ENCODE measurements around the gene CACNA1A.
"Not testable (repeated sequence)": the region's sequence is repeated elsewhere in the genome, so short reads cannot be mapped to it uniquely, and the experiment has no call there.

Gene CACNA1A

DNA sequence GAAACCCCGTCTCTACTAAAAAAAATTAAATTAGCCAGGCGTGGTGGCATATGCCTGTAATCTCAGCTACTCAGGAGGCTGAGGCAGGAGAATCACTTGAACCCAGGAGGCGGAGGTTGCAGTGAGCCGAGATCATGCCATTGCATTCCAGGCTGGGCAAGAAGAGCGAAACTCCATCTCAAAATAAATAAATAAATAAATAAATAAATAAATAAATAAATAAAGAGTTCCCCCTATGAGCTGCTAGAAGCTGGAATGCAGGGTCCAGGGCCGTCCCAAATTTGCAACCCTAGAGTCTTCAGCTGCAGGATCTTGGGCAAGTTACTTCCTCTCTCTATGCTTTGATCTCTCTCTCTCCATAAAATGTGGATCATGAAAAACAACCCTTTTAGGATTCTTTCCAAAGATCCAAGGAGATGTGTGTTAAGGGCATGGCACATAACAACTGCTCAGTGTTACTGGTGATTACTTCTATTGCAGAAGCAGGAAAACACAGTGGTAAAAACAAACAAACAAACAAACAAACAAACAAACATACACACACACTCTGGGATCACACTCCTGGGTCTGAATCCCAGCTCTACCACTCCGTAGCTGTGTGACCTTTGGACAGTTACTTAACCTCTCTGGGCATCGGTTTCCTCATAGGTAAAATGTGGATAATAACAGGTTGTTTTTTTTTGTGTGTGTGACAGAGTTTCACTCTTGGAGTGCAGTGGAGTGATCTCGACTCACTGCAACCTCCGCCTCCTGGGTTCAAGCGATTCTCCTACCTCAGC, 78.8 kb downstream of the CACNA1A start:
- no peak for DNase-seq (ENCODE audit: low spot score)

DNA sequence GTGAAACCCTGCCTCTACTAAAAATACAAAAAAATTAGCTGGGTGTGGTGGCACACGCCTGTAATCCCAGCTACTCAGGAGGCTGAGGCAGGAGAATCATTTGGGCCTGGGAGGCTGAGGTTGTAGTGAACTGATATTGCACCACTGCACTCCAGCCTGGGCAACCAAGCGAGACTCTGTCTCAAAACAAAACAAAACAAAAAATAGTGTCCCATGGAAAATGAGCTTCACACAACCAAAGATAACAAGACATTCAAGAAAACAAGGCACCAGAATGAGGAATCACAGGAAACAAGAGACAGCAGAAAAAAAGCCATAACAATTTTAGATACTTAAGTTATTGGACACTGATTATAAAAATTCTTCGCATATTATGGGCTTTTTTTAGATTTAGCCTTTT, 80.4 kb downstream of the CACNA1A start:
- not testable (repeated sequence) for DNase-seq (ENCODE audit: low spot score)

DNA sequence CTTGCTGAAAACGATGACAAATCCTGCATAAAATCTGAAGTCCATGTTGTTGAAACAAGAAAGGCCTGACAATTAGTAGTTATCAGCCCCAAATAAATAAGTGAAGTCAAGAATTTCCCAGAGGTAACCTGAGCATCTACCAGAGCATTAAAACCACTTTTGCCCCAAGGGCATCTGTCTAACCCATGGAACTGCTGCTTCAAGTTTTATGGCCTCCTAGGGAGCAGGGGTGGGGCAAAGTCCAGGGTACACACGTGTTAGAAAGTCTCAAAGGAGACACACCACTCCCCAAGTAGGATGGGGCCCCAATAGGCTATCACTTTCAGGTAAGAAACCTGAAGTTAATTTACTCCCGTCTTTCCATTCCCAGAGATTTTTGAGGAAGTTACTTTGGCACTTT, 81.1 kb downstream of the CACNA1A start:
- no peak for DNase-seq (ENCODE audit: low spot score)

DNA sequence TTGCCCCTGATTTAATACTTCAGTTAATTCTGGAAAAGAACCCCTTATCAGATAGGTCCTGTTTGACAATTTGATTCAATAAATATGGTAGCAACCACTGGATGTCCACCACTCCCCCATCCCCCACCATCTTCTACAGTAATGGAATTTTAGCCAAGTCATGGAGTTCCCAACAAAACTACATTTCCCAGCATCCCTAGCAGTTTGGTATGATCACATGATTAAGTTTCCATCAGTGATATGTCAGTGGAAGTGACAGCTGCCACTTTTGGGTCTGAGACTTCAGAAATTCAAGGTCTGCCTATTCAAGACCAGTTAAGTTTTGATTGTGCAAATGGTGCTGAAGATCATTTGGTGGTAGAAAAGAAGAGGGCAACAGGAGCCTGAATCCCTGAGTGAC, 85.5 kb downstream of the CACNA1A start:
- no peak for DNase-seq (ENCODE audit: low spot score)

DNA sequence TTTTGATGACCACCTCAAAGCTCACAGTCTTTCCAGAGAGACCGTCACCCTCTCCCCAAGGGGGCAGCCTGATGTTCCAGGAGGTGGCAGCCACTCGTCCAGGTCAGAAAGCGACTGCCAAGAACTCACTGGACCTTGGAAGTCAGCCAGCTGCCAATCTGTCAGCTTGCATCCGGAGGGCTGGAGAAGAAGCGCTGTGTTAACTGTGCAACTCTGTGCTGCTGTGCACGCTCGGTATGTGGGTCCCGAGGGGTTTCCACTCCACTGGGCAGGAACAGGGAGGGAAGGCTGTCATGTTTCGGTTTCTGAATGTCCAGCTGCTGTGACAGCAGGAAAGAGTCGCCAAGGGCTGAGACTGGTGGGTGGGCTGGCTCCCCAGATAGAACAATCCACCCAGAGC, 89.2 kb downstream of the CACNA1A start:
- no peak for DNase-seq (ENCODE audit: low spot score)

DNA sequence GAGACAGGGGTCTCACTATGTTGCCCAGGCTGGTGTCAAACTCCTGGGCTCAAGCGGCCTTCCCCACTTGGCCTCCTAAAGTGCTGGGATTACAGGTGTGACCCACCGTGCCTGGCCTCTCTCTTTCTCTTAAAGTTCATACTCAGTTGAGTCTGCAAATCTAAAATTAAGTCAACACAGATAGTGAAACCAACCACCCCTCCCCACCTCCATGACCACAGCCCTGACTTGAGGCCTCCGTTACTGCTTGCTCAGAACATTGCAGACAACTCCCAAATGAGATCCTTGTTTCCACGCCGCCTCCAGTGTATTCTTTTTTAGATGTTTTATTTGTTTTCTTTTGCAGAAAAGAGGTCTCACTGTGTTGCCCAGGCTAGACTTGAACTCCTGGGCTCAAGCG, 94.4 kb downstream of the CACNA1A start:
- DNase-seq (ENCODE audit: low spot score) = no peak

DNA sequence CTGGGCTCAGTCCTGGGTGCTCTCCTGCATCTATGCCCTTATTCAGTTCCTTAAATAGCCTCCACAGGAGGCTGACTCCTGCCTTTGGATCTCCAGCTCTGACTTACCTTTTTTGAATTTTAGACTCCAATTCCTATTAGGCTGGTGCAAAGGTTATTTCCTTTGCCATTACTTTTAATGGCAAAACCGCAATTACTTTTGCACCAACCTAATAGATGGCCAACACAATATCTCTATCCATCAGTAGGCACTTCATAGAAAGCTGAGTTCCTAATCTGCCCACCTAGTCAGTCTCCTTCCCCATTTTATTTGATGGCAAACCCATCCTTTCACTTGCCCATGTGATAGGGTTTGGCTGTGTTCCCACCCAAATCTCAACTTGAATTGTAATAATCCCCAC, 95.3 kb downstream of the CACNA1A start:
- no peak for DNase-seq (ENCODE audit: low spot score)

DNA sequence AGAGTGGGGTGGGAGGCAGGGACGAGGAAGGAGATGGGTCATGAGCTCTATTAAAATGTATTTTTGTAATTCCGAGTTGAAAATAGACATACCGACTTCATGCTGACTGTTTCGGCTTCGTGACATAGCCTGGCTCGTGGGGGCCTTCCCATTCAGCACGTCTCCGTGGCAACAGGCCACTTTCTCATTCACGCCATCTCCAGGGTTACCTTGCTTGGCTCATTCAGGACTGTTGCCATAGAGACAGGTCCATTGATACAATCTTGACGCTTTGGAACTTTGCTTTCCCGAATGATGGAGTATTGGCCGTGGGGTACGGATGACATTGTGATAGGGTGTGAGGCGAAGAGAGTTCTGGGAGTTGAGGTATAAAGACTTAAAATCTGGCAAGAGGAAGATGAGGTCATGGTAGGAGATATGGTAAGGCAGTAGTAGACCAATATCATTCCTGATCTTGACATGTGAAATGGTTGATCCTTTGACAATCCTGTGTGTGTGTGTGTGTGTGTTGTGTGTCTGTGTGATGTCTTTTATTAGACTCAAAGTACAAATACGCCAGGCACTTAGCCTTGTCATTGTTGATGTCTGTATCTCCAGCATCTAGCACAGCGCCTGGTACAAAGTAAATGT, 97.3 kb downstream of the CACNA1A start:
- no peak for DNase-seq (ENCODE audit: low spot score)

DNA sequence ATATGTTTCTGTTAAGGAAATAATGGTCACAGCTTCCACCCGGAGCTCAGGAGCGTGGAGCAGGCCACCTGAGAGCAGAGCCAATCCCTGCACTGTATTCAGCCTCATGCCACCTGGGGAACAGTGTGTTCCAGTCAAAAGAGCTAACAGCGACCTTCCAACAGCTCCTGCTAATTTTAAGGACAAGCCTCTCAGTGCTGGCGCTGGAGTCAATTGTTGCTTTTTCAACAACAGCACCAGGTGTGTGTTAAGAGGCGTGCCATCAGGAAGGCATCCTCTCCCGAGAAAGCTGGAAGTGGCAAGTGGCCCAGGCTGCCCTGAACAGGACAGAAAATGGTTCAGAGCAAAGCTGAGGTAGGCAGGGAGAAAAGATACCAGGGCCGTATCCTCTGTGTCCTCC, 102.0 kb downstream of the CACNA1A start:
- no peak for DNase-seq (ENCODE audit: low spot score)

DNA sequence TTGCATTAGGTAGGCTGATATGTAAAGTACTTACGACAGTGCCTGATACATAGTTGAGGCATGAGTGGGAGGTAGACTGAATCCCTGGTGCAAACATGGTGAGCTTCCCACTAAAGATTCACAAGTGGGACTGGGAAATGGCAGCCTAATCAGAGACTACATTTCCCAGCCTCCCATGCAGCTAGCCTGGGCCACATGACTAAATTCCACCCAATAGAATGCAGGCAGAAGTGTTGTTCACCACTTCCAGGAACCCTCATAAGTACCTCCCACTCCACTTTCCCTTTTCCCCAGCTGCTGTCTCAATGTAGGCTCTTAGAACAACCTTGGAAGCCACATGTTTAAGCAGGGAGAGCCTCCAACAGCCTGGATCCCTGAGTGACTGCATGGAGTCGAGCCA, 104.9 kb downstream of the CACNA1A start:
- DNase-seq (ENCODE audit: low spot score) = no peak

DNA sequence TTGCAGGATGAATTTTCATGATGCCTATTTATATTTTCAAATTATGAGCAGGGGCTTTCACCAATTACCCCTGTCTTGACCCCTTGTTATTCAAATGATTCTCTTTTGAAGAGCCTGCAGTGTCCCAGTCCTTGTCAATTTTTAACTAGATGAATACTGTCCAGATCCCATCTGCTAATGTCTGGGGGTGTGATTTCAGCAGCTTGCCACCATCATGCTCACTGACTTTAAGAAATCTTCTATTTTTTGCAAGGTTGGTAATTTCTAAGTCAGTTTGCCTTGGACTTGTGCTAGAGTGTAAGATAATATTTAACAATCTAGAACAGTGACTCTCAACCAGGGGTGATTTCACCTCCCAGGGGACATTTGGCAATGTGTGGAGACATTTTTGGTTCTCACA, 106.0 kb downstream of the CACNA1A start:
- DNase-seq (ENCODE audit: low spot score) = no peak

DNA sequence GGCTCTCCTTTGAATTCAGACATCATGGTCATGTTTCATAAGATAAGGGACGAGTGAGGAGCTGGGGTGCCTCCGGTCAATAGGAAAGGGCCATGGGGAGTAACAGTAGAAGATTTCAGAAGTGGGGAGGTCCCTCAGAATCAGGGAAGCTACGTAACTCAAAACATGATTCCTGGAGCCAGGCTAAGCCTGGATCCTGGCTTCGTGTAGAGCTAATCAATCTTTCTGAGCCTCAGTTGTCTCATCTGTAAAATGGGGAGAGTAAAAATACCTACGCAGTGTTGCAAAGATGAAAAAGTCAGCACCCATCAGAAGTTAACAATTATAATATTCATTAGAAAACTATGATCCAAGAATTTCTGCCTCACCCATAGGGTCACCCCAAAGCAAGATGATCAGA, 106.5 kb downstream of the CACNA1A start:
- no peak for DNase-seq (ENCODE audit: low spot score)

DNA sequence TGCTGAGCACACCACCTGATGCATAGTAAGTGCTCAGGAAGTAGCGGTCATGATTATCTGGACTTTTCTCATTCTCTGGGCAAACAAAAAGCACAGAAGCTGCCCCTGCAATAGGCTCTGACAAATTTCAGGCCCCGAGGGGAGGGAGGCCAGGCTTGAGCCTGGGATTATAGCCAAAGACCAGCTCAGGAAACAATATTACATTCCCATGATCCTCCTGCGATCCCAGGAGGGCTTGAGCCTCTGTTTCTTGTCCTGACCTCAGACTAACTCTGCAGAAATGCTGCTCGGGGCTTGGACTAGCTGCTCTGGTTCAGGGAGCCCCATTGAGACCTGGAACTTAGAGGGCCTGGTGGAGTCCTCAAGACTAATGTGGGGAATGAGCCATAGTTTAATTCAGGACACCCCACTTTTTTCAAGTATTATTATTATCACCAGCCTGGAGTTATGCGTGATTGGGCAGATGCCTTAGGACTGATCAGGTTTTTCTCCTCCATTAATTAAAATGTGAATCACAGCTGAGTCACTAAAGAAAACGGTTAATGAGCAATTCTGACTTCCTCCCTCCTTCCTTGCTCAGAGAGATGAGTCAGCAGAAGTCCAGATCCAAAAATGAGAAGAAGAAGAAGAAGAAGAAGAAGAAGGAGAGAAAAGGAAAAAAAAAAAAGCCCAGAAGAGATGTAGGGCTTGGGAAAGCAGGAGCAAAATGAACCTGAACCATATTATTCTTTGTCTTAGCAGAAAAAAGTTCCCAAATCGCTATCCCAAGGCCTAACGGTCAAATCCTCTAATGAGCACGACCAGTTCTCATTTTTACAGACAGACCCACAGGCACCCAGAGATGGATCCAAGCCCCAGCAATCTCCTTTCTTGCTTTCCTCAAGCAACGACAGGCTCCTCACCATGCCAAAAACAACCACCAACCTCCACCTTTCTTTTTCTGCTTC, 107.2 kb downstream of the CACNA1A start:
- DNase-seq (ENCODE audit: low spot score) = peak; percentile 91

DNA sequence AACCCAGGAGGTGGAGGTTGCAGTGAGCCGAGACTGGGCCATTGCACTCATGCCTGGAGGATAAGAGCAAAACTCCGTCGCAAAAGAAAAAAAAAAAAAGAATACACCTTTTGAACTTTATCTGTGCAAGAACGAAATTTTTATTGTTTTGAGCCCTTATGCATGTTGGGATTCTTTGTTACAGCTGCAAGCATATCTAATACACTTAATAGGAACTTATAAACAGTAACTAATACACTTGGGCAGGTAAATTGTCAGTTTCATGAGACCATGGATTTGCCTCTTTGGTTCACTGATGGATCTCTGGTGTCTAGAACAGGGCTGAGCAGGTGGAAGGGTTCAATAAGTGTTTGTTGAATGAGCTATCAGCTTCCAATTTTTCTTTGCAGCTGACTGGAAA, 108.1 kb downstream of the CACNA1A start:
- no peak for DNase-seq (ENCODE audit: low spot score)

DNA sequence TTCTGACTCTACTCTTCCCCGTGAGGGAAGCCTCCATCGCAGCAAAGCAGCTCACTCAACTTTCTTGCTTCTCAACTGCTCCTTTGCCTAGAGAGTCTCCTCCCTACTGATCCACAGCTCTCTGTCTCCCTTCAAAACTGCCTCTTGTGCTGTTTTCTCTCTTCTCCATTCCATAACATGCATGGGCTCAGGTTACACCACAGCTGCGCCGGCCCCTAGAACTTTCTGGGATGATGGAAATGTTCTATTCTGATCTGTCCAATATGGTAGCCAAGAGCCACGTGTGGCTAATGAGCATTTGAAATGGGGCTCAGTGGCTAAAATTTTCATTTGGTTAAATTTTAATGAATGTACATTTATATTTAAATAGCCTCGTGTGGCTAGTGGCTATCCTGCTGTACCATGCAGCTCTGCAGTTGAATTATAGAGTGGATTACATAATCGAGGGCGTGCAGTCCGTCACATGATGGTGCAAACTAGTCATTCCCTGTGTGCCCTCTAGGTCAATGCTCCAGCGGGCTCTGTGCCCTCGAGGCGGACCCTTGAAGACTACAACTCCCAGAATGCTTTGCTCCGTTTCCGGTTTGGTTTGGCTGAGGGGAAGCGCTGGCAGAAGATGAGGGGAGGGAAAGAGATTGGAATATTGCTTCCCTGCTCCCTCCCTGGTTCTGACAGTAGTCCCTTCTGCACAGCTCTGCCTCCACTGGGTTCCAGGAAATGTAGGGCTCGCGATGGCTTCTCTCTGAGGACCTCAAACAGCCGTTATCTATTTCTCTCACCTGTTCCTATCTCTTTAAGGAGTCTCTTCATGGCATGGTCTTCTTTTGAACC, 109.8 kb downstream of the CACNA1A start:
- peak; percentile 86 for DNase-seq (ENCODE audit: low spot score)

DNA sequence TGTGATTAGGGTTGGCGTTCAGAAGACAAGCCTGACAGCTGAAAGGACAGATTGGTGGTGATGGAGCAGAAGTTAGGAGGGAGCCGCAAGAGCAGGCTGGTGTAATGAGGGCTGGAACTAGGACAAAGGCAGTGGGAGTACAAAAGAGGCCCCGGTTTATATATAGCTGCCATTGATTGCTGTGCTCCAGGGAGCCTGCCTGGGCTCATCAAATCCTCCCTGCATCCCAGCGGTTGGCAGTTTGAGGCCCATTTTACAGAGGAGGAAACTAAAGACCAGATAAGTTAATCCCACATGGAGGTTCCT, 123.7 kb downstream of the CACNA1A start:
- DNase-seq (ENCODE audit: low spot score) = no peak

DNA sequence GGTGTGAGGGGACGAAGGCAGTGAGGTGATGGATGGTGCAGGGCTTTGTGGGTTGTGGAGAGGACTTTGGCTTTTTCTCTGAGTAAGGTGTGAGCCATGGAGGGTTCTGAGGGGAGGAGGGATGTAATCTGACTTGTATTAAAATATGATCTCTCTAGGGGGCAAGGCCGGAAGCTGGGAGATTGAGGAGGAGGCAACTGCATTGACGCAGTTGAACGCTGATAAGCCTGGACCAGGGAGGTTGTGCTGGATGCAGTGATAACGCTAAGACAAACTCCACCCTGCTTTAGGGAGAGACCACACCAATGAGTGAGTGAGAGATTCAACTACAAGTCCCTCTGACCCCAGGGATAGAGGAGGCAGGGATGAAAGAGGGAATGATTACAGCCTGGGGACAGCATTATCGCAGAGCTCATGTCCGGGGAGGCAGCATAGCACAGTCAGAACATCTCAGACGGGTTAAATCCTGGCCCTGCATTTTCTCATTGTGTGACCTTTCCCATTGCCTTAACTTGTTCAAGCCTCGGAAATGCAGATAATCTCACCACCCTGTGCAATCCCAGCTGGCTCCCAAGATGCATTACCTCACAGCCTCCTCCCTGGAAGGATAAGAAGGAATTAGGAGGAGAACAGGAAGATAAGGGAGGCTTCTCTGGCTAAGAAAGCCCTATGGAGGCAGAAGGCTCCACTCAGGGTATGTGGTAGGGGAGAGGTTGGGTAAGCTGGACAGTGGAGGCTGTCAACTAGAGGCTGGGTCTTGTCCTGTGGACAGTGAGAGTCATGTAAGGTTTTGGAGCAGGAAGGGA, 124.2 kb downstream of the CACNA1A start:
- DNase-seq (ENCODE audit: low spot score) = no peak

DNA sequence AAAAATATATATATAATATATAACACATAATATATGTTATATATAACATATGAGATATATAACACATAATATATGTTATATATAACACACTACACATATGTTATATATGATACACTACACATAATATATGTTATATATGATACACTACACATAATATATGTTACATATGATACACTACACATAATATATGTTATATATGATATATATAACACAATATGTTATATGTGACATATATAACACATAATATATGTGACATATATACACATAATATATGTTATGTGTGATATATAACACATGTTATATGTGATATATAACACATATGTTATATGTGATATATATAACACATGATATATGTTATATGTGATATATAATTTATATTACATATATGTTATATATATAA, 129.7 kb downstream of the CACNA1A start:
- DNase-seq (ENCODE audit: low spot score) = no peak

DNA sequence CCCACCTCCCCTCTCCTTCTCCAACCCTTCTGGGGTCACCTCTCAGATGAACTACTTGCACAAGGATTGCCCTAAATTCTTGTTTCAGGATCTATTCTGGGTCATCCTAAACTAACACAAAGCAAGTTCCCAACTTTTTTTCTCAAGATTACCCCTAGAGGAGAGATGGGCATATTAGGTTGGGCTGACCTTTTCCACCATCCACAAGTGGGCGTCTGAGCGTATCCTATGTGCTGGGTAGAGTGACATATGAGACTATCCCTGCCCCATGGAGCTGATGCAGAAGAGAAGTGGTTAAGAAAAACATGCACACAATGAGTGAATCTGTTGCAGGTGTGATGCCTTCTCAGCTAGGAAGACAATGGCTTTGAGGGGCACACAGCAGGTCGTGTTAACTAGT, 132.7 kb downstream of the CACNA1A start:
- no peak for DNase-seq (ENCODE audit: low spot score)

DNA sequence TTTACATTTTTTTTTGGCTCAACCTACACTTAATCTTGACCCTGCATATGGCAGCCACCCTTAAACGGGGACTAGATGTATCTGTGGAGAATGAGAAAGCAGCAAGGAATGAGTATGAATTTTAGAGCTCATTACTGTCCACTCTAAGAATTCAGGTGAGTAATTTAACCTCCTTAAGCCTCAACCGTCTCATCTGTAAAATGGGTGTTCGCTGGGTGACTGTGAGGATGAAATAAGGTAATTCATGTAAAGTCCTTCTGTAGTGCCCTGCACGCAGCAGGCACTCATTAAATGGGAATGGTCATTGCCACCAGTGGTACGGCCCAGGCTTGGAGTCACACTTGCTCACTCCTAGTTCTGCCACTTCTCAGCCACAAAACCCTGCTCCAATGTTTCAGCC, 135.3 kb downstream of the CACNA1A start:
- DNase-seq (ENCODE audit: low spot score) = no peak

DNA sequence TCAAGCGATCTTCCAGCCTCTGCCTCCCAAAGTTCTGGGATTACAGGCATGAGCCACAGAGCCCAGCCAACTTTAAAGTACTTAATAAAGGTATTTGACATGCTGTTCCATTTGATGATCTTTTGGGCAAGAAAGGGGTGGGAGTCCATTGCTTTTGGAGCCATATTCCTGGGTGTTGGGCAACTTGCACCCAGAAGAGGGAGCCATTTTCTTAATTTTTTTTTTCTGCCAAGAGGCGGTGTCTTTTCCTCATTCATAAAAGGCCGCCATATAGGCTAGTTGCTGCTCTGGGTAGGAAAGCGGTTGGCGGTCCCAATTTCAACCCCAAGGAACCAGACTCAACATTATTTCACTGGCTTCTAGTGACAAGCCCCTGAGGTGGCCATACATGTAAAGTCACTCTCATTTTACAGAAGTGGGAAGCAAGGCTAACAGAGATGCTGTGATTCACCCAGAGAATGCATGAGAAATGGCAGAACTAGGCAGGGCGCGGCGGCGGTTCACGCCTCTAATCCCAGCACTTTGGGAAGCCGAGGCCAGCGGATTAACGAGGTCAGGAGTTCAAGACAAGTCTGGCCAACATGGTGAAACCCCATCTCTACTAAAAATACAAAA, 139.6 kb downstream of the CACNA1A start:
- DNase-seq (ENCODE audit: low spot score) = peak; percentile 65

Measured in AG20443 (cell line).